Measurements from ENCODE around the gene CMIP.

Gene CMIP

DNA sequence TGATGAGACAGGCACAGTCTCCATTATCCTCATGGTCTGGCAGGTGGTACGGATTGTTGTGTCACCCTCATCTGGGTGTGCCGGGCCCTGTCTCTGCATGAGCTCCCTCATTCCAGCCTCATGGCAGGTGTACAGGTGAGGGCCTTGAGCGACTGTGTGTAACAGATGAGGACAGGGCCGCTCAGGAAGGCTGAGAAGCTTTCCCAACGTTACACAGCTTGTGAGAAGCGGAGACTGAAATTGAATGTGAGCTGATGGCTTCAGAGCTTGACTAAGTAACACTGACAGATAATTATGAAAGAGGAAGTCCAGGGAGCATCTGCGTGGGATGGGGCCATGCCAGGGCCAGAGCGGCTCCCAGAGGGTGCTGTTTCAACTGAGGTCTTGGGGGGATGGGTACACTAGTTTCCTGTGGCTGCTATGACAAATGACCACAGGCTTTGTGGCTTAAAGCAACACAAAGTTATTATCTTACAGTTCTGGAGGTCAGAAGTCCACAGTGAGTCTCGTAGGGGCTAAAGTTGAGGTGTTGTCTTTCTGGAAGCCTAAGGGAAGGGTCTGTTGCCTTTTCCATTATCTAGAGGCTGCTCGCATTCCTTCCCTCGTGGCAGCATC is 36.7 kb downstream of the CMIP start:
- DNase-seq, result no peak

DNA sequence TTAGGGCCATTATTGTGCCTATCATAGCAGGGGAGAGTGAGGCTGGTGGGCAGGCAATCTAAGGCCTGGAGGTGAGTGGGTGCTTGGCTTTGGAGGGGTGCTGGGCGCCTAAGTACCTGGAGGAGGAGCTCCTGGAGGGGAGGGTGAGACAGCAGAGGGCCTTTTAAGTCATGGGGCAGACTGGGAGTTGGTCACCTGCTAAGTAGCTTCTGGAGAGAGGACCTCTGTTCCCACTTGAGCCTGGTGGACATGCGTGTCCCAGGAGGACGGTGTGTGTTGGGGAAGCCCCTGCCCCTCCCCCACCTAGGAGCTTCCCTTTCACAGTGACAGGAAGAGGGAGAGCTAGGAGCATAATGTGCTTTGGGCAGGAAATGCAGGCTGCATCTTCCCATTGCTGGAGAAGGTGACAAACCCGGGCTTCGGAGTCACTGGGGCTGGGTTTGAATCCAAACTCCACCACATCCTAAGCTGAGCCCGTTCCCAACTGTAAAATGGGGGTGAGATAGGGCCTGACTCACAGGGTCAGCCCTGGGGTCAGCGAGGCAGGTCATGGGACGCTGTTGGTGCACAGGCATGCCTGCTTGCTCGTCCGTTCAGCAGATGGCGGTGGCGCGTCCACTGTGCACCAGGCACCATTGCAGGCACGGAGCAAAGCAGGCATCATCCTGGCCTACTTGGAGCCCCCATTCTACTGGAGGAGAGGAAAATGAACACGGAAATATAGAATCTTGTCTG is 37.9 kb downstream of the CMIP start:
- no peak for DNase-seq

DNA sequence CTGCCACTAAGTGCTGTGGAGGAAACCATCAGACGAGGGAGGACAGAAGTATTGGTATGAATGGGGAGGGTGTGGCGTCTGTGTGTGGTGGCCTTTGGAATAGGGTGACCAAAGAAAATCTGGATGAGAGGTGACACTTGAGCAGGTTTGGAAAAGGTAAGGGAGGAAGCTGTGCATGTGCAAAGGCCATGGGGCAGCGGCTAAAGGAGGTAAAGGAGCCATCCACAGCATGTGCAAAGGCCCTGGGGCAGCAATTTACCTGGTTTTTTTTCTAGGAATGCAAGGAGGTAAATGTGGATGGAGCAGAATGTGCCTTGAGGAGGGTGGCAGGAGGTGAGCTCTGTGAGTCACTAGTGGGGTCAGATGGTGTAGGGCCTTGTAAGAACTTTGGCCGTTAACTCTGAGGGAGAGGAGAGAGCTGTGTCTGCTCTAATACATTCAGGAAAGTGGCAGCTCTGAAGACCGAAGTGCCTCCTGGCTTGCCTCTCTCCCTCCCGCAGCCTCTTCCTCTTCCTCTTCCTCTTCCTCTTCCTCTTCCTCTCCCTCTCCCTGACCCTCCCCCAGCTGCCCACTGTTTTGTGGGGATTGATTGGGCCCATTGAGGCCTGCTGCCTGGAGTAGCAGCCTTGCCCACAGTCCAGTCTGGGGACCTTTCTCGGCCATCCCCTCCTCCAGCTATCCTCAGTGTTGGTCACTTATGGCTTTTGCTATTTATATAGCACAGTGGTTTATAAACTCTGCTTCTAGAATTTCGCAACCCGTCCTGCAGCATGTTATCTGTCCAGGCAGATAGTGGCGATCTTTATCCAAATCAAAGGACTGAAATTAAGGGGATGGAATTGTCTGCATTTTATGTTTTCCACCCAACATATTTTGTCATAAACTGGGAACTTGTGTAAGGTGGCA is 38.7 kb downstream of the CMIP start:
- no peak for DNase-seq

DNA sequence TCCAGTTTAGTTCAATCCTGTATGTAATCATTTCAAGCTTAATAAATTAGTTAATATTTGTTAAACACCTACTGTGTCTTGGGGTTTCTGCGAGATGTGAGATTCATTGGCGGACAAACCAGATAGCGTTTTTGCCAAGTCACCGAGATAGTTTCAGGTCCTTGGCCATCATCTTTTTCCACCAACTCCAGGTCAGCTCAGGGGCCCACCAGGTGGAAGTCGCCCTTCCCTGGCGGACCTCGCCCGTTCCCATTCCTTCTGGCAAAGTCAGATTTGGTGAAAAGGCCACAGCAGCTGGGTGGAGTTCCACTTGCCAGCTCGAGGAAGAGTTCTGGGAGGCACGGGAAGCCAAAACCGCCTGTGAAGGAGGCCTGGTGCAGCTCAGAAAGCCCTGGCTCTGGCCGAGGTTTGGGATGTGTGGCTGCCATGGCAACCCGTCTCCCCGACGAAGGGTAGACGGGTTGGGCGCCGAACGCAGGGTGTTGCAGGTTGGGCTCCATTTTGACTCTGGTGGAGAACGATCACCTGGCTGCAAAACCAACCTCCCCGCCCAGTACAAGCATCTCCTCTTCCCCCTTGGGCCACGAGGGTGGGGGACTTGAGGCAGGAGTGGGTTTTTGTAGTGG is 39.5 kb downstream of the CMIP start:
- no peak for DNase-seq

DNA sequence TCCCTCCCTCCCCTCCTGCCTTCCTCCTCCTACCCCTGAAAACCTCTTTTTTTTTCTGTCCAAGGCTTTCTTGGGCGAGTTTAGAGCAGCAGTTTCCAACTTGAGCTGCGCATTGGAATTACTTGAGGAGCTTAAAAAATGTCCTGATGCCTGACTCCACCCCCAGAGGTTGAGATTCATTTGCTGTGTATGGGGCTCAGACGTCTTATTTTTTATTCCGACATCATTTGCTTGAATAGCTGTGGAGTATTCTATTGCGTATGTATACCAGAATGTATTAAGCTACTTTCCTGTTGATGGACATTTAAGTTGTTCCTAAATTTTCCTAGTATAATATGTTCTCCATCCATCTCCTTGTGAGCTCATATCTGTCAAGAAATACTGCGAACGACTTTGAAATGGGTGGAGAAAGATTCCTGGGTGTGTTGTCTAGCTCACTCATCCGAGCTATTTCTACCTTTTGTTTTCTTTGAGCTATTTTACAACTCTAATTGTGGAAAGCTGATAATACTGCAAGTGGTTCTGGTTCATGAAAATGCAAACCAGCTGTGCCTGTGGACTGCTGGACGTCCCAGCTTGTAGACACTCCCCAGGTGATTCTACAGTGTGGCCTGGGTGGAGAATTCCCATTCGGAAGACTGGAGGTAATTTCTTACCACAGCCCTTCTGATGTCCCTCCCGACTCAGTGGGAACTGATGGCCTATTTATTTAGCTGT is 40.5 kb downstream of the CMIP start:
- DNase-seq, result no peak

DNA sequence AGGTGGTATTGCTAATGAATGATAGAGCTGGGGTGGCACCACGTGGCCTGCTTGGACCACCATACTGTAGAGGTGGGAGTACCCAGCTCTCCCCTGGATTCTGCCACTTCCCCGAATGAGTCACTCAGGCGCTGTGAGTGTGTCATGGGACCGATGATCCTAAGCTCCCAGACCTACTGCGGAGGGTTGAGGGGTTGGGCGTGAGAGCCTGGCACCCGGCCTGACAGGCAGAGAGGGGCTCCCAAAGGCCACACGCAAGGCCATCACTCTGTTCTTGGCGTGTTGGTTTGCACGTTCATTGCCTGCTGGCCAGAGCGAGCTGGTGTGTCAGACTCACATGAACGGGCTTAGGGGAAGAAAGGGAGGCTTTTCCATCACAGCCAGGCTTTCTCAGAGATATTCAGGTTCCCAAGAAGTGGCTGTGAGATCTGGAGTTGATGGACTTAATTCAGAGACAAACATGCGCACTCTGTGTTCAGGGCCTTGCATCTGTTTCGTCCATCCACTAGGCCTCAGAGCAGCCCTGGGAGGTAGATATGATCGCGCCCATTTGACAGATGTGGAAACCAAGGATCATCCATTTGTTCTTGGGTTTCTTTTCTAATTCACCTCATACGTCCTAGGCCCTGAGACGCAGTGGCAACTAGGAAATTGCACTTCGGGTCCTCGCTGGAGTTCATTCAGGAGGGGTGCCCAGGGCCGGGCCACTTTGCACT is 41.4 kb downstream of the CMIP start:
- no peak for DNase-seq

DNA sequence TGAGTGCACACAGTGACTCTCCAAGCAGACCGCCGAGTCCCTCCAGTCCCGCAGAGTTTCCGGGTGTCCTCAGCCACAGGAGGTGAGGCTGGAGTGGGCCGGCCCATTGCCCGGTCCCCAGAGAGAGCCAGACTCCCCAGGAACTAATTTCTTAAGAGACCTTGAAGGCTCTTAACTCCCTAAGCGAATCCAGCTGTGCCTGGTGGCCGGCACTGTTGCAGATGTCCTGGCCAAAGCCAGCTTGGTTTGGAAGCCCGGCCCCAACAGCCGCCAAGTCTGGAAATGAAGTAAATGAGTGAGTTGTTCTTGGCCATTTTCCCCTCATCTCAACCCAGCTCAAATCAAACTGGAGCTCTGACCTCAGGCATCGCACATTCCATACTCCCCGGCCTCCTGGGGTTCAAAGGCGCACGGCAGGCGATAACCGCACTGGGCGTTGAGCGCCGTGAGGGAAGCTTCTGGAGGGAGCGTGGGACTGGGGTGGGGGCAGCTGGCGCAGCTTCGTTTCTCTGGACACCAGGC is 42.0 kb downstream of the CMIP start:
- no peak for DNase-seq

DNA sequence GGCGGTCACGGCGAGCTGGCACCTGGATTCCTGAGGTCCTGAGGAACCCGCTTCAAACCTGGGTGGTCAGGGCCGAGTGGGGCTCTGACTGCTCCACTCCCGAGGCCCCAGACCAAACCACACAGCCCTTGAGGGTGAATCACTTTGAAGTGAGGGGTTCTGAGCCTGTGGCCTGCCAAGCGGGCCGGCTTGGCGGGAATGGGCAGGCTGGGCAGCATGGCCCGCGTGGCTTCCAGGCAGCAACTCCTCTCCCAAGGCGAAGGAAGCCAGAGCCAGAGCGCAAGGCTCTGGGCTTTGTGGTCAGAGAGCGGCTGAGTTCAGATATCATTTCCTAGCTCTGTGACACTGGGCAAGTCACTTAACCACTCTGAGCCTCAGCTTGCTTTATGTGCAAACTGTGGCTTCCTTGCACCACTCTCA is 42.7 kb downstream of the CMIP start:
- DNase-seq, result no peak

DNA sequence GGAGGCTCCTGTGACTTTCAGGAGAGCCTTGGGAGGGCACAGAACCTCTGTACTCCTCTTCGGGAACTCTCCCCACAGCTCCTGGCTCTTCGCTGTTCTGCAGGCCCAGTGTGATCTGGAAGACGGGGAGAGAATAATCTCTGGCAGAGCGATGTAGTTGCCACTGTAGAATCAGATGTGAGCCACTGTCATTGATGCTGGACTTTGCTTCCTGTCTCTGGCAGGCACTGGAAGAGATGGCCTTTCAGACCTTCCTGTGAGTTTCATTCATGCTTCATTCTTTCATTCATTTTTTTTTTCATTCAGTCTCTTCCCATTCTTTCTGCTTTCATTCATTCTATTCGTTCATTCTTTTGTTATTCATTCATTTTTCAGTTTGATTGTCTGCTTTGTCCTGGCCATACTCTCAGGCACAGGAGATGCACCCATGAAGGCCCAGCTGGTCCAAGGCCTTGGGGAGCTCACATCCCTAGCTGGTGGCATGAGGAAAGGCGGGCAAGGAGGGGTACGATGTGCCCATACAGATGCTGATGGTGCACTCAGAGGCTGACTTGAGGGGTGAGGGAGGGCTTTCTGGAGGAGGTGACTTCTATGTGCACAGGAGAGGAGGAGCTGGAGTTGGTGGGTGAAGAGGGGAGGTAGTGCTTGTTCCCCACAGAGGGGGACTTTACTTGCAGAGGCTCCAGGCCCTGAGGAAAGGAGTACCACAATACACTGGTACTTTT is 44.2 kb downstream of the CMIP start:
- no peak for DNase-seq

DNA sequence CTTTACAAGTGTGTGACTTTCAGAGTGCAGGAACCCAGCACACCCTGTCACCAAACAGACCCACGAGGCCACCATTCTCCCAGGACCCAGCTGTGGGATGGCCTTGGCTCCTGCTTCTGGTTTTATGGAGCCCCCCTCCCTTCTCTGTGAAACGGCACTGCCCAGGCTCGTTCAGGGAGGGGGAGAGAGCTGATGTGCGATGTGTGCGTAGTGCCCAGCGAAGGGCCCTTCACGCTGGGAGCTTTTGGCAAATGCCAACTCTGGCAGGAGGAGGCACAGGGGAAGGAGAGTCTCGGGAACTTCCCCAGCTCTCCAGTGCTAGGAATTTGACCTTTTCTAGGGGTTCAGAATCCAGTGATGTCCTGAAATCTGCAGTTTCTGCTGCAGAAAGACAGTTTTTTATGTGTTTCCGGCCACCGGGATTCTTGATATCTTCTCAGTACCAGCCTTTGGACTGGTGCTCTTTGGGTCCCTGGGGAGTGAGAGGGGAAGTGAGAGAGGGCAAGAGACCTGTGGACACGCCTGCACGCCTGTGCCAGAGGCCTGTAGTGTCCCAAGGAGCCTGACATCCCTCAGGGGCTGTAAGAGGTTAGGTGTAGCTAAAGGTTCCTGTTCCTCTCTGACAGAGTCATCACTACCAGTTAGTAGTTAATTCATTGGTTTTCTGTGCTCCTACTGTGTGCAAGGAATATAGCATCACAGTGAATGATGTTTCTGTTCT is 45.1 kb downstream of the CMIP start:
- DNase-seq, result no peak

DNA sequence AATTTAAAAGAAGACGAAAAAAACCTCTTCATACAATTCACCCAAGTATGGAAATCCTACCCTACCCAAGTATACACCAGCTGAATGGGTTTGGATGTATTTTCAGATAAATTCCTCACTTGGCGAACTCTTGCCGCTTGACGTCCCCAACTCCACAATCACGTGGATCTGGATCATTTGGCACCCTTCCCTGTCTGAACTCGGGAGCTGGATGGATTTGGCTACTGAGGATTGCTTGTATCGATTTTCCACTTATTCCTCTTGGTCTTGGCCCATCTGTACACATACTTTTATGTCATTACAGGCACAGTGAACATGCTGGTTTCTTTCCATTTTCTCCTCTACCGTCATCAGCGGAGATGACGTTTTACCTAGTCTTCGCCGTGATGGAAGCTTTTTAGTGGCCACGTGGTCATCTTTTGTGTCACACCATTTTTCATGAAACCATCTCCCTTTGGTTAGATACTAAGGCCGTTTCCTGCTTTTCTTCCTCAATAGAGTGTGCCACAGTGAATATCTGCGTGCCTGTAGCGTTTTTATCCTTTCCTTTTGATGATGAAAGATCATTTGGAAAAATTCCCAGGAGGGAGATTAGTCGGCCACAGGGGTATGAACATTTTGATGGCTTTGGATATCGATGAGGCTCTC is 47.1 kb downstream of the CMIP start:
- no peak for DNase-seq

DNA sequence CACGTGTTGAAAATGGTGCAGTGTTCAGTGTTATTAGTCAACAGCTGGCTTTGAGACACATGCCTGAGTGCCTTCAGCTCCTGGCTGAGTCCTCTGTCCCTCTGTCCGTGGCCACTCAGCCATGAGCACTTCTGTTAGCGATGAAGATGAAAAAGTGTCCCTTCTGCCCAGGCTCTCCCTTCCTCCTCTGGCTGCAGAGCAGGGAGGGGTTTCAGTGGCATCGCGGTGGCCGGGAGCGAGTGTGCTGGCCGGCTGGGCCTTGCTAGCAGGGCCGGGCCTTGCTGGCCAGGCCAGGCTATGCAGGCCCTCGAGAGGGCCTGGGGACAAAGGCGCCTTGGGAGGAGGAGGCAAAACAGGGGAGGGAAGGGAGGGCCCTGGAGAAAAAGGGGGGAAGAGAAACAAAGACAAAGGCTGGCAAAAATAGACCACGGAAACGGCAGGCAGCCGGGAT is 47.7 kb downstream of the CMIP start:
- no peak for DNase-seq

DNA sequence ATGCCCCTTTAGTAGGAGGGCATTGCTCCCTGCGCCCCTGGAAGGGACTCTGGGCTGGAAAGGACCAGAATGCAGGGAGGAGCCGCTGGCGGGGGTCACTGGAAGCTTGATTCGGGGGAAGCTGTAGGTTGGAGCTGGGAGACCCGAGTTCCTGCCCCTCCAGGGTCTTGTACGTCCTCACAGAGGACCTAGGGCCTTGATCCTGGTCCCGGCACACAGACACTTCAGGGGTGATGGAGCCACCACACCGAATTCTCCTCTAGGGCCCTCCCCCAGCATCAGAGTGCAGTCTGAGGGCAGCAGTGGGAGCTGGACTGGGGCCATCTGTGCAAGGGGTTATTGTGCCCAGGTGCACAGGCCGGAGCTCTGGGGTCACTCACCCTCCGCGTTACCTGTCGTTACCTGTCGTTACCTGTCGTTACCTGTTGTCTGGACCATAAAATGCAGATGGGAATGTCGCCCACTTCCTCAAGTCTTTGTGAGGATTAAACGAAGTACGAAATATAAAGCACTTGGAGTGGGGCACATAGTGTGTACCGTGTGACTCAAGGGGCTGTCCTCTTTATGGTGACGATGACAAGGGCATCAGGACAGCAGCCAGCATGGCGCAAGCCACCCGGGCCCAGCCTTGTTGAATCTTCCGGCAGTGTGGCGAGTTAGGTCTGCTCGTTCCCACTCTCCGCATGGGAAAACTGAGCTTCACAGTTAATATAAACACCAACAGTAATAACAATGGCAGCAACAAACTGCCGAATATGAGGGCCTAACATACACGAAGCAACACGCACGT is 48.6 kb downstream of the CMIP start:
- no peak for DNase-seq

DNA sequence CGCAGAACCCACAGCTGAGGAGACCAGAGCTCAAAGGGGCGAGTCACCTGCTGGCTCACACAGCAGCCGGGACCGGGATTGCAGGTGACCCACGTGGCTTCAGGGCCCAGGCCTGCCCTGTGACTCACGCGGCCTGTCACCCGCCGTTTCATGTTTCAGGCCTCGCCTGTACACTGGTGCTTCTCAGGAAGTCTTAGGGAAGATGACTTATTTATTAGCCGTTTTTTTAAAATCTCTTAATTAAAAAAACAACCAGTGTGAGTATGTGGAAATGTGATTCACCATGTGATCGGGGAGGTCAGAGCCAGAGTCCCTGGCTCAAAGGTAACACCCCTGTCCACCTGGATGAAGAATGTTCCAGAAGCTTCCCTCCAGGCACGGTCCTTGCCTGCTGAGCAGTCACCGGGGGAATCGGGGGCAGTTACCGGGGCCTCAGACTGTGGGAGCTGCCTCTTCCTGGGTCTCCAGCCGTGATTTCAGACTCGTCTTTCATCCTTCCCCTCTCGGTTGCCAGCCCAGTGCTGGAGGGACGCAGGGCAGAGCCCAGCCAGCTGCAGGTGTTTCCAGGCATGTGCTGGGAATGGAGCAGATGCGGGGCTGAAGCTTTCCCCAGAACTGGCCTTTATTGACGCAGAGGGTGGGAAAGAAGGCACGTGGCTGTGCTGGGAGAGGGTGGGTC is 49.3 kb downstream of the CMIP start:
- DNase-seq, result peak; percentile 59

DNA sequence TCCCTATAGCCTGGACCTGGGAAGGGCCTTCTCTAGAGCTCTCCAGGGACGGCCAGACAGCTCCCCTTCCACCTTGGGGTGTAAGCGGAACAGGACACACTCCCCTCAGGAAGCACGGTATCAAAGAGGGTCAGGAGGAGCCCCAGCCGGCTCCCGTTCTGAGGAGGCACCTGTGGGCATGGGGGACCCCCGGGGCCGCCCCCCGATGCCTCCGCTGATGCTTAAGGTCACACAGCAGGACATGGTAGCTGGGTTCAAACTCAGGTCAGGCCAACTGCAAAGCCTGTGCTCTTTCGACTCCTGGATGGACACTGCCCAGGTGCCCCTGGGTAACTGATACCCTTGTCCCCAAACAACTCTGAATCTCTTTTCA is 49.8 kb downstream of the CMIP start:
- DNase-seq, result no peak

DNA sequence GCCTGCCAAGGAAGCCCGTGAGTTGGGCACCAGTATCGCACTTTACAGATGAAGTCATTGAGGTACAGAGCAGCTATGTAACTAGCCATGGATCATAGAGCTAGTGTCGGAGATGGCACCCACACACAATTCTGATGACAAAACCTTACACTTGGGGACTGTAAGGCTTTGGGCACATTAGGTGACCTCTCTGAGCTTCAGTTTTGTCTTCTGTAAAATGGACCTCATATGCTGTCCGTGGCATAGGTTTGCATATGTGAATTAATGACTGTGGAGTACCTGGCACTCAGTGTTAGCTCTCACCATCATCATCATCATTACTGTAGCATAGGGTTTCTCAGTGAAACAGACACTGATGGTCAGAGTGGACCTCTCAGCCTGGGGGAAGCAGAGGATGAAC is 50.3 kb downstream of the CMIP start:
- no peak for DNase-seq

DNA sequence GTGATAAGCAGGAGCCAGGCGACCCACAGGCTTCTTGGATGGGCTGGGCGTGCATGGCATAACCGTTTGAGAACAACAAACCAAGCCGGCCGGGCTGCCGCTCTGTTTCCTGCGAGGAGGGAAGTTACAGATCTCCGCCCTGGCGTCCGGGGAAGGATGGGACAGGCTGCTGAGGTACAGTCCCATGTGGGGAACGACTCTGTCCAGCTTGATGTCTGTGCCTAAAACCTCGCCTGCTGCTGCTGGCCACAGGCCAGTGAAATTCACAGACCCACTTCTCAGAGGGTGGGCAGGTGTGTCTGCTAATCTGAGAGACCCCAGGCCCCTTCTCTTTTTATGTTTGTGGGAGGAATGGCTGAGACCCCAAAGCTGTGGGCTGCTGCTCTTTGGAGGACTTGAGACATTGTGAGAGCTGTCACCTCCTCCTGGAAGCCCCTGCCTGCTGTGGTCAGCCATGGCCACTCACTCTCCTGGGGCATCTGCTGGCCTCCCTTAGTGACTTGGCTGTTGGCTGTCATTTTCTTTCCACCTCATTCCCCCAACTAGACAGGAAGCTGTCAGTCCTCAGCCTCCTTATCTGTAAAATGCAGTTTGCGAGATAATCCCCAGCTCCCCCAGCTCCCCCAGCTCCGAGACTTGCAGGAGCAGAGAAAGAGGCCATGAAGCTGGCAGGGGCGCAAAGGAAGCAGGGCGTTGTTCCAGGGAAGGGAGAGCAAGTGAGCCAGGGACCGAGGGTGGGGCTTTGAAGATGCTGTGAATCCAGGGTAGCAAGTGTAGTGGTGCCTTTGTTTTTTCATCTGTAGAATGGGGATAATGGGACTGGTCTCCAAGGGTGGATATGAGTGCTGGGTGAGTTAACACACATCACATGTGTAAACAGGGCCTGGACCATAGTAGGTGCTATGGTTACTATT is 51.0 kb downstream of the CMIP start:
- no peak for DNase-seq
